Upper lobe of left lung (tissue), 6 donors: ENCODE data around the gene KDSR. TPM values are rescaled to one million over a fixed set of nuclear protein-coding genes. Genes with fewer than 3 reads are reported as not detected.

Experiments
- ATAC-seq, 2 donors: fragments of 200-7000 bp; cut with Tn5 transposase; one replicate each; pipeline ENCODE4 v1.9.1; 2022; ENCODE audit warnings: mild to moderate bottlenecking in 2 of 2, moderate library complexity in 2 of 2; ENCODE audit not compliant: low FRiP score in 2 of 2
- DNase-seq, 2 donors: peaks; one replicate each; pipeline ENCODE4 v3.0.0-alpha.2; 2019 to 2020
- H3K27ac ChIP-seq, 4 donors: fragments of 200-600 bp; sonication (generic); one replicate each; pipeline ENCODE4 v1.5.1; 2016 to 2019
- H3K27me3 ChIP-seq, 4 donors: fragments of 200-600 bp; sonication (generic); one replicate each; pipeline ENCODE4 v1.5.1; 2017 to 2019
- H3K36me3 ChIP-seq, 4 donors: fragments of 200-600 bp; sonication (generic); one replicate each; pipeline ENCODE4 v1.5.1; 2016 to 2019
- H3K4me1 ChIP-seq, 4 donors: fragments of 200-600 bp; sonication (generic); one replicate each; pipeline ENCODE4 v1.5.1; 2018 to 2019
- H3K4me3 ChIP-seq, 4 donors: fragments of 200-600 bp; sonication (generic); one replicate each; pipeline ENCODE4 v1.5.1; 2017 to 2019; ENCODE audit warnings: mild to moderate bottlenecking in 2 of 4, moderate library complexity in 1 of 4
- H3K9me3 ChIP-seq, 4 donors: fragments of 200-600 bp; sonication (generic); one replicate each; pipeline ENCODE4 v1.5.1; 2018 to 2019
- EP300 ChIP-seq, 4 donors: sonication (generic); formaldehyde crosslinking; IDR thresholded peaks; one replicate each; pipeline ENCODE4 v1.5.1; 2017; ENCODE audit warnings: antibody characterized with exemption in 4 of 4, control low read depth in 2 of 4
- POLR2A ChIP-seq, 4 donors: fragments of 450-650 bp; IDR thresholded peaks; one replicate each; pipeline ENCODE4 v1.5.1; 2016 to 2017; ENCODE audit warnings: antibody characterized with exemption in 4 of 4, mild to moderate bottlenecking in 2 of 4
- POLR2AphosphoS5 ChIP-seq, 2 donors: sonication (generic); formaldehyde crosslinking; IDR thresholded peaks; one replicate each; pipeline ENCODE4 v1.5.1; 2017; ENCODE audit warnings: antibody characterized with exemption in 2 of 2
- WGBS, 2 donors: methylation state at CpG; one replicate each; pipeline ENCODE4 v1.1.5; 2017 to 2018; 5-methylcytosine and 5-hydroxymethylcytosine counted together
- total RNA-seq, 6 donors: library from RNA; depleted of rRNA in 4 of 6; stranded (reverse); fragments of >200 nt in 4 of 6; gene quantifications; one replicate each; pipeline versions ENCODE4 v1.1.0 to v1.2.1, GENCODE V29; 2016 to 2021
- TF ChIP-seq, protein P1 (sequence below), 6 experiments: fragments of 450-650 bp in 4 of 6; fragments of 200-600 bp in 2 of 6; sonication (generic) in 2 of 6; IDR thresholded peaks; one replicate each; pipeline ENCODE4 v1.5.1; 2016 to 2019; ENCODE audit warnings: antibody characterized with exemption in 6 of 6
- donor health status: DM: no; HTN: no; CAD: no; lungs with moderate emphysema.
- donor health status: DM: no; HTN: yes; CAD: no; lungs with severe emphysema.

Gene KDSR
- total RNA-seq, 6 donors from 2014 or later, result 26.2 to 68.8 (median 45.2) TPM

DNA sequence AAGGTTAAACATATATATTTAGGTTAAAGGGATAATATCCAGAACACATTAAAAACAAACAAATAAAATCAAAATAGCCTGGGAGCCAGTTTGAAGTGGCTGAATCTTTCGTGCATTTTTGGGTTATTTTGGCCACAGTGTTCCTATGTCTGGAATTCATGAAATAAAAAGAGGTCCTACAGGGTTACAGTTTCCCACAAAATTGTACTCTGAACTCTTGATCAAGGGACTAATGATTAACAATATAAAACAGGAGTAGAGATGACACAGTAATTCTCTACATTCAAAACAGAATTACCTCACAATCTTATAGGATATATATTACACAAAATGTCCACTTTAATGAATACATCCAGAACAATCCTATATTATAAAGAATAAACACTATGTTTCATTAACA, 30.3 kb upstream of the KDSR start:
- DNase-seq (no peak), ATAC-seq (no peak)
- Histone ChIP-seq H3K27me3 (no peaks in the 10 kb centered on the region), H3K27ac (no peak overlapping the region), H3K36me3 (peaks cover 54 to 97% (median 79%) of the 10 kb centered on the region in 4 donors), H3K4me1 (no peaks in the 10 kb centered on the region), H3K4me3 (no peak overlapping the region), H3K9me3 (no peaks in the 10 kb centered on the region)
- no peak for TF ChIP-seq POLR2A (IDR thresholded peaks at IDR 0.05)
- TF ChIP-seq, protein P1, sequence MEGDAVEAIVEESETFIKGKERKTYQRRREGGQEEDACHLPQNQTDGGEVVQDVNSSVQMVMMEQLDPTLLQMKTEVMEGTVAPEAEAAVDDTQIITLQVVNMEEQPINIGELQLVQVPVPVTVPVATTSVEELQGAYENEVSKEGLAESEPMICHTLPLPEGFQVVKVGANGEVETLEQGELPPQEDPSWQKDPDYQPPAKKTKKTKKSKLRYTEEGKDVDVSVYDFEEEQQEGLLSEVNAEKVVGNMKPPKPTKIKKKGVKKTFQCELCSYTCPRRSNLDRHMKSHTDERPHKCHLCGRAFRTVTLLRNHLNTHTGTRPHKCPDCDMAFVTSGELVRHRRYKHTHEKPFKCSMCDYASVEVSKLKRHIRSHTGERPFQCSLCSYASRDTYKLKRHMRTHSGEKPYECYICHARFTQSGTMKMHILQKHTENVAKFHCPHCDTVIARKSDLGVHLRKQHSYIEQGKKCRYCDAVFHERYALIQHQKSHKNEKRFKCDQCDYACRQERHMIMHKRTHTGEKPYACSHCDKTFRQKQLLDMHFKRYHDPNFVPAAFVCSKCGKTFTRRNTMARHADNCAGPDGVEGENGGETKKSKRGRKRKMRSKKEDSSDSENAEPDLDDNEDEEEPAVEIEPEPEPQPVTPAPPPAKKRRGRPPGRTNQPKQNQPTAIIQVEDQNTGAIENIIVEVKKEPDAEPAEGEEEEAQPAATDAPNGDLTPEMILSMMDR (IDR thresholded peaks at IDR 0.05), result no peak
- TF ChIP-seq POLR2AphosphoS5 (IDR thresholded peaks at IDR 0.05), result no peak
- no peak for TF ChIP-seq EP300 (IDR thresholded peaks at IDR 0.05)
- 97 to 98% methylated on average over 1 of the region's 1 CpG for WGBS, 2 donors

DNA sequence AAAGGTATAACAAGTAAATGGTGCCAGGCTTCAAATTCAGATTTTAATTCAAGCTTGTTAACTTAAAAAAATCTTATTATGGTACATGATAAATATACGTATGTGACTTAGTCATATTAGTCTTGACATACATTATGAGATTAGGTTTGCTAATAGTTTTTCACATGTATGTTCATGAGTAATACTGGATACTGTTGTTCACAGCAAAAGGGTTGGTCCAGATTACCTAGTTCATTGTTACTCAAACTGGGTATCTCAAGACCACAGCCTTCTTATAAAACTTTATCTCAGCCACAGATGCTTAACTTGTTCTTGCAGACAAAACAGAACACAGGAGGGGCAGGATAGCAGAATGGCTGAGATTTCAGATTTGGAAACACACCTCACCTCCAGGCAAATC, 28.5 kb upstream of the KDSR start:
- H3K27me3 ChIP-seq, result no peaks in the 10 kb centered on the region
- TF ChIP-seq EP300 (IDR thresholded peaks at IDR 0.05) (no peak), POLR2AphosphoS5 (IDR thresholded peaks at IDR 0.05) (no peak), POLR2A (IDR thresholded peaks at IDR 0.05) (no peak)
- TF ChIP-seq, protein P1 (IDR thresholded peaks at IDR 0.05), result no peak
- peaks cover 41 to 98% (median 73%) of the 10 kb centered on the region in 4 donors for H3K36me3 ChIP-seq
- ATAC-seq, result no peak
- no peaks in the 10 kb centered on the region for H3K4me1 ChIP-seq
- H3K9me3 ChIP-seq, result no peaks in the 10 kb centered on the region
- DNase-seq, result no peak
- 95 to 98% methylated on average over 1 of the region's 1 CpG for WGBS, 2 donors
- H3K4me3 ChIP-seq, result no peak overlapping the region
- H3K27ac ChIP-seq, result no peak overlapping the region

DNA sequence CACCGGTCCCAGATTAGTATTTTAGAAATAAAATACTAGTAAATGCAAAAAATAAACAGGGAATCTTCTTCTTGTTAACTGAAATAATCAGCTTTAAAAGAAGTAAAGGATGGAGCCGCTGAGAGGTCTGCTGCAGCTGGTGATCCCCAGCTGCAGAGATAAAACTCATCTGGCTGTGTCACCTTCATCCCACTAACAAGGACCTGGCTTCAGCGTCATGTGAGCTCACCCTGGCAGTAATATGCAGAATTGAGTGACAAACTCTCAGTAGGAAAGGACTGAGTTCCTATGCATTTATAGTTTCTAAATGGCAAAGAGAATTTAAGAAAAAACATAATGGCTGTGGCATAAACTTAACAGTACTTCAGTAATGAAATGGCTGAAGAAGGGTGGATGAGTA, 27.9 kb upstream of the KDSR start:
- Histone ChIP-seq H3K27me3 (no peaks in the 10 kb centered on the region), H3K27ac (no peak overlapping the region), H3K9me3 (no peaks in the 10 kb centered on the region), H3K4me1 (no peaks in the 10 kb centered on the region), H3K36me3 (peaks cover 40 to 98% (median 76%) of the 10 kb centered on the region in 4 donors), H3K4me3 (no peak overlapping the region)
- ATAC-seq (no peak), DNase-seq (no peak)
- TF ChIP-seq POLR2AphosphoS5 (IDR thresholded peaks at IDR 0.05), result no peak
- no peak for TF ChIP-seq POLR2A (IDR thresholded peaks at IDR 0.05)
- no peak for TF ChIP-seq EP300 (IDR thresholded peaks at IDR 0.05)
- TF ChIP-seq, protein P1 (IDR thresholded peaks at IDR 0.05), result no peak
- WGBS, 2 donors, result 94 to 98% methylated on average over 3 of the region's 3 CpGs

DNA sequence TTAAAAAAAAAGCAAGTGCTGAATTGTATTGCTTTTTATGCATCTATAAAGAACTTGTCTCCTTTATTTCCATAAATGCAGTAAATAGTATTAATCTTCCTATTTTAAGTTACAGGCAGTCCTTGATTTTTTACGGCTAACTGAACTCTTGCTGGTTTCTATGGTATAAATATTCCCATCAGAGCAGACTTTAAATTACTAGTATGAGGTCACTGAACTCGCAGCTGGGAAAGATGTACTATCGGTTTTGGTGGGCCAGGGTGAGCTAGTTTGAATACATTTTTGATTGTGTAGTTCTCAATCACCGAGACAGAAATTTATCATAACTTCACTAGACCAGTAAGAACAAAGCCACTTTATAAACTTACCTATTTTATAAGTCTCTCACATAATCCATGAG, 20.9 kb upstream of the KDSR start:
- H3K4me3 ChIP-seq, result no peak overlapping the region
- ATAC-seq, result no peak
- H3K4me1 ChIP-seq, result no peaks in the 10 kb centered on the region
- no peaks in the 10 kb centered on the region for H3K27me3 ChIP-seq
- H3K9me3 ChIP-seq, result no peaks in the 10 kb centered on the region
- no peak for DNase-seq
- H3K36me3 ChIP-seq, result peaks cover 0 to 52% (median 22%) of the 10 kb centered on the region in 4 donors
- WGBS, 2 donors, result 92 to 93% methylated on average over 4 of the region's 4 CpGs
- TF ChIP-seq, protein P1 (IDR thresholded peaks at IDR 0.05), result no peak
- TF ChIP-seq POLR2AphosphoS5 (IDR thresholded peaks at IDR 0.05) (no peak), EP300 (IDR thresholded peaks at IDR 0.05) (no peak), POLR2A (IDR thresholded peaks at IDR 0.05) (no peak)
- no peak overlapping the region for H3K27ac ChIP-seq

DNA sequence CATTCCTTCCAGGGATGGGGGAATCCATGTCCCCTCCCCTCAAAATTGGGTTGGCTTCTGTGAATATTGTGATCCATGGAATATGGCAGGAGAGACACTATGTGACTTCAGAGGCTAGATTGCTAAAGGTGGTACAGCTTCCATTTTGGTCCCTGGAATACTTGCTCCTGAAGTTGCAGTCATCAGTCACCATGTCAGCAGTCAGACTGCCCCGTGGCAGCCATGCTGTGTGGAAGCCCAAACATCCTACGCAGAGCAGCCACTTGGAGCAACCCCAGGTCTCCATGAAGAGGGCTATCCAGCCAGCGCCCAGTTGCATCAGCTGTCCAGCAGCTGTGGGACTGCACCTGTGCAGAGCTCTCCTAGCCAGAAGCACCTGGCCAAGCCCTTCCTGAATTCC, 15.8 kb upstream of the KDSR start:
- Histone ChIP-seq H3K4me1 (no peaks in the 10 kb centered on the region), H3K4me3 (no peak overlapping the region), H3K27me3 (no peaks in the 10 kb centered on the region), H3K36me3 (peaks cover 0 to 5% (median 0%) of the 10 kb centered on the region in 4 donors), H3K27ac (no peak overlapping the region), H3K9me3 (no peaks in the 10 kb centered on the region)
- TF ChIP-seq EP300 (IDR thresholded peaks at IDR 0.05), result no peak
- TF ChIP-seq POLR2A (IDR thresholded peaks at IDR 0.05), result no peak
- TF ChIP-seq POLR2AphosphoS5 (IDR thresholded peaks at IDR 0.05), result no peak
- TF ChIP-seq, protein P1 (IDR thresholded peaks at IDR 0.05), result no peak
- no peak for DNase-seq
- no peak for ATAC-seq
- WGBS, 2 donors, result 81 to 92% methylated on average over 3 of the region's 3 CpGs
